ENCODE data around the gene FAM25A.
A peak's percentile ranks its signal among the peaks of the same experiment; 100 is the strongest.
"Not testable (repeated sequence)": the region's sequence is repeated elsewhere in the genome, so short reads cannot be mapped to it uniquely, and the experiment has no call there.

Gene FAM25A

GRCh38 chr10:87014986-87015716, 4.9 kb upstream of the FAM25A start:
- DNase-seq = not testable (repeated sequence)

GRCh38 chr10:87018127-87018526, 2.0 kb upstream of the FAM25A start:
- DNase-seq = not testable (repeated sequence)

- not testable (repeated sequence) for DNase-seq
Observed at GRCh38 chr10:87019066-87019465, 1.0 kb upstream of the FAM25A start.

GRCh38 chr10:87019504-87019903, 590 bp upstream of the FAM25A start:
- DNase-seq = not testable (repeated sequence)

GRCh38 chr10:87025285-87025958, 5.3 kb downstream of the FAM25A start:
- DNase-seq = not testable (repeated sequence)

GRCh38 chr10:87026747-87027508, 6.8 kb downstream of the FAM25A start:
- not testable (repeated sequence) for DNase-seq

- not testable (repeated sequence) for DNase-seq
Observed at GRCh38 chr10:87030419-87030818, 10.3 kb downstream of the FAM25A start.

- no peak for DNase-seq
Observed at GRCh38 chr10:87030912-87031635, 11.0 kb downstream of the FAM25A start.

GRCh38 chr10:87036623-87037022, 16.5 kb downstream of the FAM25A start:
- no peak for DNase-seq

GRCh38 chr10:87038286-87038717, 18.2 kb downstream of the FAM25A start:
- no peak for DNase-seq

- DNase-seq = no peak
Observed at GRCh38 chr10:87038786-87039185, 18.7 kb downstream of the FAM25A start.

- DNase-seq = not testable (repeated sequence)
Observed at GRCh38 chr10:87043579-87043978, 23.5 kb downstream of the FAM25A start.

- DNase-seq = no peak
Observed at GRCh38 chr10:87045434-87045938, 25.4 kb downstream of the FAM25A start.

- peak; percentile 45 for DNase-seq
Observed at GRCh38 chr10:87053111-87053510, 33.0 kb downstream of the FAM25A start.

- DNase-seq = no peak
Observed at GRCh38 chr10:87053577-87054181, 33.6 kb downstream of the FAM25A start.

GRCh38 chr10:87054373-87055295, 34.5 kb downstream of the FAM25A start:
- DNase-seq = no peak

GRCh38 chr10:87058171-87058570, 38.1 kb downstream of the FAM25A start:
- DNase-seq = no peak

GRCh38 chr10:87059401-87059800, 39.3 kb downstream of the FAM25A start:
- no peak for DNase-seq

- no peak for DNase-seq
Observed at GRCh38 chr10:87060280-87060928, 40.3 kb downstream of the FAM25A start.

- no peak for DNase-seq
Observed at GRCh38 chr10:87064651-87065050, 44.6 kb downstream of the FAM25A start.

GRCh38 chr10:87066178-87066577, 46.1 kb downstream of the FAM25A start:
- no peak for DNase-seq
